ENCODE results near the gene PCDHGB6.
"Not testable (repeated sequence)": the region's sequence is repeated elsewhere in the genome, so short reads cannot be mapped to it uniquely, and the experiment has no call there.

PCDHGB6 gene

DNA sequence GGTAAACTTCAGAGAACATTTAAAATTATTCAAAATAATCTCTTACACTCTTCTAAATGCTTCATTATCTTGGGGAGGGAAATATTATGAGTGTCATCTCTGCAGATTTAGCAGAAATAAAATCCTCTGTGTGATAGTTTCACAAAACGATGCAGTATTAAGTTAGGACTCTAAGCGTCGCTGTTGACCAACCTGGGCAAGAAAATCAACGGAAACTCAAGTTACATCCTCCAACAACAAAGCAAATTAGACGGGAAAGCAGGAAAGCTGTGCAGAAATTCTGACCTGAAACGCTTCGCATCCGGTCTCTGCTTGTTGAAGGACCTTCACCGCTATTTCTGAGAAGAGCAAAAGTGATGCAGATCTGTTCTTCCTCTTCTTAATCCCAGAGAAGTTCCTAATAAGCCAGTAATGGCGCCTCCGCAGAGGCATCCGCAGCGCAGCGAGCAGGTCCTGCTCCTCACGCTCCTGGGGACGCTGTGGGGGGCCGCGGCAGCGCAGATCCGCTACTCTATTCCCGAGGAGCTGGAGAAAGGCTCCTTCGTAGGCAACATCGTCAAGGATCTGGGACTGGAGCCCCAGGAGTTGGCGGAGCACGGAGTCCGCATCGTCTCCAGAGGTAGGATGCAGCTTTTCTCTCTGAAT lies 34.0 kb upstream of the PCDHGB6 start, which contains the start of gene PCDHGA6:
TSS of gene PCDHGA6 (plus strand) at position 219 of the 645 bp plus-strand sequence. CDS start at position 412, 193 bp downstream.
- no peak within 1 kb of the TSS for H3K4me3 ChIP-seq (ENCODE audit: insufficient read depth, low read depth, low read length, poor library complexity, severe bottlenecking)
- H3K9me3 ChIP-seq (ENCODE audit: control insufficient read depth, low read length), result peaks cover 5% of the 10 kb centered on the region
- peaks cover 6% of the 10 kb centered on the region for H3K27me3 ChIP-seq (replicated peaks; ENCODE audit: control insufficient read depth, insufficient read depth, low read length, poor library complexity, severe bottlenecking)

DNA sequence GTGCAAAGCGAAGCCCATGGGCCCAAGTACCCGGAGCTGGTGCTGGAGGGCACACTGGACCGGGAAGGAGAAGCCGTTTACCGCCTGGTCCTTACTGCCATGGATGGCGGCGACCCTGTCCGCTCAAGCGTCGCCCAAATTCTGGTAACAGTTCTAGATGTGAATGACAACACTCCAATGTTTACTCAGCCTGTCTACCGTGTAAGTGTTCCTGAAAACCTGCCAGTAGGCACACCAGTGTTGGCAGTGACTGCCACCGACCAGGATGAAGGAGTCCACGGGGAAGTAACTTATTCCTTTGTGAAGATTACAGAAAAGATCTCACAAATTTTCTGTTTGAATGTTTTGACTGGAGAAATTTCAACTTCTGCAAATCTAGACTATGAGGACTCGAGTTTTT lies 33.2 kb upstream of the PCDHGB6 start:
- no peak overlapping the region for H3K4me3 ChIP-seq (ENCODE audit: insufficient read depth, low read depth, low read length, poor library complexity, severe bottlenecking)
- peaks cover 5% of the 10 kb centered on the region for H3K9me3 ChIP-seq (ENCODE audit: control insufficient read depth, low read length)
- H3K27ac ChIP-seq (ENCODE audit: insufficient read depth, low read length, poor library complexity, severe bottlenecking), result no peak overlapping the region
- H3K36me3 ChIP-seq (ENCODE audit: control insufficient read depth, insufficient read depth, low read length), result no peaks in the 10 kb centered on the region
- no peaks in the 10 kb centered on the region for H3K4me1 ChIP-seq (ENCODE audit: control insufficient read depth, insufficient read depth, low read length, poor library complexity, severe bottlenecking)
- peaks cover 3% of the 10 kb centered on the region for H3K27me3 ChIP-seq (replicated peaks; ENCODE audit: control insufficient read depth, insufficient read depth, low read length, poor library complexity, severe bottlenecking)
- DNase-seq, result no peak

More for the DNA sequence above, 34.0 kb upstream of the PCDHGB6 start, which contains the start of gene PCDHGA6:
- H3K4me1 ChIP-seq (ENCODE audit: control insufficient read depth, insufficient read depth, low read length, poor library complexity, severe bottlenecking), result no peaks in the 10 kb centered on the region
- no peak for DNase-seq
- H3K36me3 ChIP-seq (ENCODE audit: control insufficient read depth, insufficient read depth, low read length), result no peaks in the 10 kb centered on the region
- no peak within 1 kb of the TSS for H3K27ac ChIP-seq (ENCODE audit: insufficient read depth, low read length, poor library complexity, severe bottlenecking)

DNA sequence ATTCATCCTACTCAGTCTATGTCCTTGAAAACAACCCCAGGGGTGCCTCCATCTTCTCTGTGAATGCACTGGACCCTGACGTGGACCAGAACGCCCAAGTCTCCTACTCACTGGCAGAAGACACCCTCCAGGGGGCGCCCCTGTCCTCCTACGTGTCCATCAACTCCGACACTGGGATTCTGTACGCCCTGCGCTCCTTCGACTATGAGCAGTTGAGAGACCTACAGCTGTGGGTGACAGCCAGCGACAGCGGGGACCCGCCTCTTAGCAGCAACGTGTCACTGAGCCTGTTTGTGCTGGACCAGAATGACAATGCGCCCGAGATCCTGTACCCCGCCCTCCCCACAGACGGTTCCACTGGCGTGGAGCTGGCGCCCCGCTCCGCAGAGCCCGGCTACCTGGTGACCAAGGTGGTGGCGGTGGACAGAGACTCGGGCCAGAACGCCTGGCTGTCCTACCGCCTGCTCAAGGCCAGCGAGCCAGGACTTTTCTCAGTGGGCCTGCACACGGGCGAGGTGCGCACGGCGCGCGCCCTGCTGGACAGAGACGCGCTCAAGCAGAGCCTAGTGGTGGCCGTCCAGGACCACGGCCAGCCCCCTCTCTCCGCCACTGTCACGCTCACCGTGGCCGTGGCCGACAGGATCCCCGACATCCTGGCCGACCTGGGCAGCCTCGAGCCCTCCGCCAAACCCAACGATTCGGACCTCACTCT lies 32.2 kb upstream of the PCDHGB6 start:
- not testable (repeated sequence) for H3K27ac ChIP-seq (ENCODE audit: insufficient read depth, low read length, poor library complexity, severe bottlenecking); H3K27me3 ChIP-seq (replicated peaks; ENCODE audit: control insufficient read depth, insufficient read depth, low read length, poor library complexity, severe bottlenecking); DNase-seq; H3K4me3 ChIP-seq (ENCODE audit: insufficient read depth, low read depth, low read length, poor library complexity, severe bottlenecking); H3K9me3 ChIP-seq (ENCODE audit: control insufficient read depth, low read length); H3K36me3 ChIP-seq (ENCODE audit: control insufficient read depth, insufficient read depth, low read length); H3K4me1 ChIP-seq (ENCODE audit: control insufficient read depth, insufficient read depth, low read length, poor library complexity, severe bottlenecking)

DNA sequence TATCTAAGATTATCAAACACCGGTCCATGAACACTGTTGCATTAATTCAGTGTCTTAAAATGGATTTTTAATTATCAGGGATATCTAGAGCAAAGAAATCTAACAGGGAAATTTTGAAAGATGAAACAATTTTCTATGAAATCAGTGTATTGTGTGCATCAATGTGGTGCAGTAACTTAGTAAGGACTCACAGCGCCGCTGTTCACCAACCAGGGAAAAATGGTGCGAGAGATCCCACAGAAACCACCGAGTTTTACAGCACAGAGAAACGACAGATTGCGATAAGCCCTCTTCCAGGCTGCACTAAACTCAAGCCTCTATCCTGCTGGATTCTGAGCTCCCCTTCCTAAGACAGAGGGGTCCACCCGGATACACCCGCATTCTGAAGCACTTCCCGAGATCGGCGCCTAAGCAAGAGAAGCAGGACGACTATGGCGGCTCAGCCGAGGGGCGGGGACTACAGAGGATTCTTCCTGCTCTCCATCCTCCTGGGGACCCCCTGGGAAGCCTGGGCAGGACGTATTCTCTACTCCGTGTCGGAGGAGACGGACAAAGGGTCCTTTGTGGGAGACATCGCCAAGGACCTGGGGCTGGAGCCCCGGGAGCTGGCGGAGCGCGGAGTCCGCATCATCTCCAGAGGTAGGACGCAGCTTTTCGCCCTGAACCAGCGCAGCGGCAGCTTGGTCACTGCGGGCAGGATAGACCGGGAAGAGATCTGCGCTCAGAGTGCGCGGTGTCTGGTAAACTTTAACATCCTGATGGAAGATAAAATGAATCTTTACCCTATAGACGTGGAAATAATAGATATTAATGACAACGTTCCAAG lies 25.1 kb upstream of the PCDHGB6 start, which contains the start of gene PCDHGA7:
TSS of gene PCDHGA7 (plus strand) at position 274 of the 826 bp plus-strand sequence. CDS start at position 432, 158 bp downstream.
- no peak for DNase-seq
- peak within 1 kb of the TSS; percentile 17 for H3K4me3 ChIP-seq (ENCODE audit: insufficient read depth, low read depth, low read length, poor library complexity, severe bottlenecking)
- H3K27me3 ChIP-seq (replicated peaks; ENCODE audit: control insufficient read depth, insufficient read depth, low read length, poor library complexity, severe bottlenecking), result peaks cover 8% of the 10 kb centered on the region
- no peaks in the 10 kb centered on the region for H3K4me1 ChIP-seq (ENCODE audit: control insufficient read depth, insufficient read depth, low read length, poor library complexity, severe bottlenecking)
- H3K36me3 ChIP-seq (ENCODE audit: control insufficient read depth, insufficient read depth, low read length), result no peaks in the 10 kb centered on the region
- no peaks in the 10 kb centered on the region for H3K9me3 ChIP-seq (ENCODE audit: control insufficient read depth, low read length)
- no peak within 1 kb of the TSS for H3K27ac ChIP-seq (ENCODE audit: insufficient read depth, low read length, poor library complexity, severe bottlenecking)

DNA sequence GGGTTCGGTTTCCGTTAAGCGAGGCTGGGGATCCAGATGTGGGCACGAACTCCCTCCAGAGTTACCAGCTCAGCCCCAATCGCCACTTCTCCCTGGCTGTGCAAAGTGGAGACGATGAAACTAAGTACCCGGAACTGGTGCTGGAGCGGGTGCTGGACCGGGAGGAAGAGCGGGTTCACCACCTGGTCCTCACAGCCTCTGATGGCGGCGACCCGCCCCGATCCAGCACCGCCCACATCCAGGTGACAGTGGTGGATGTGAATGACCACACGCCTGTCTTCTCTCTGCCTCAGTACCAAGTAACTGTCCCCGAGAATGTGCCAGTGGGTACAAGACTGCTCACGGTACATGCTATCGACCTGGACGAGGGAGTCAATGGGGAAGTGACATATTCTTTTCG lies 24.5 kb upstream of the PCDHGB6 start:
- Histone ChIP-seq H3K9me3 (ENCODE audit: control insufficient read depth, low read length) (no peaks in the 10 kb centered on the region), H3K4me3 (ENCODE audit: insufficient read depth, low read depth, low read length, poor library complexity, severe bottlenecking) (no peak overlapping the region), H3K27me3 (replicated peaks; ENCODE audit: control insufficient read depth, insufficient read depth, low read length, poor library complexity, severe bottlenecking) (peaks cover 8% of the 10 kb centered on the region), H3K27ac (ENCODE audit: insufficient read depth, low read length, poor library complexity, severe bottlenecking) (no peak overlapping the region), H3K36me3 (ENCODE audit: control insufficient read depth, insufficient read depth, low read length) (no peaks in the 10 kb centered on the region), H3K4me1 (ENCODE audit: control insufficient read depth, insufficient read depth, low read length, poor library complexity, severe bottlenecking) (no peaks in the 10 kb centered on the region)
- DNase-seq, result no peak

DNA sequence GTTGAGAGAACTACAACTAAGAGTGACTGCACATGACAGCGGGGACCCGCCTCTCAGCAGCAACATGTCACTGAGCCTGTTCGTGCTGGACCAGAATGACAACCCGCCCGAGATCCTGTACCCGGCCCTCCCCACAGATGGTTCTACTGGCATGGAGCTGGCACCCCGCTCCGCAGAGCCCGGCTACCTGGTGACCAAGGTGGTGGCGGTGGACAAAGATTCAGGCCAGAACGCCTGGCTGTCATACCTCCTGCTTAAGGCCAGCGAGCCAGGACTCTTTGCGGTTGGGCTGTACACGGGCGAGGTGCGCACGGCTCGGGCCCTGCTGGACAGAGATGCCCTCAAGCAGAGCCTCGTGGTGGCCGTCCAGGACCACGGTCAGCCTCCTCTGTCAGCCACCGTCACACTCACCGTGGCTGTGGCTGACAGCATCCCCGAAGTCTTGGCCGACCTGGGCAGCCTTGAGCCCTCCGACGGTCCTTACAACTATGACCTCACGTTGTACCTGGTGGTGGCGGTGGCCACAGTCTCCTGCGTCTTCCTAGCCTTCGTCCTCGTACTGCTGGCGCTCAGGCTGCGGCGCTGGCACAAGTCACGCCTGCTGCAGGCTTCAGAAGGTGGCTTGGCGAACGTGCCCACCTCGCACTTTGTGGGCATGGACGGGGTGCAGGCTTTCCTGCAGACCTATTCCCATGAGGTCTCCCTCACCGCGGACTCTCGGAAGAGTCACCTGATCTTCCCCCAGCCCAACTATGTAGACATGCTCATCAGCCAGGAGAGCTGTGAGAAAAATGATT lies 23.2 kb upstream of the PCDHGB6 start:
- H3K27me3 ChIP-seq (replicated peaks; ENCODE audit: control insufficient read depth, insufficient read depth, low read length, poor library complexity, severe bottlenecking), result peaks cover 8% of the 10 kb centered on the region
- H3K9me3 ChIP-seq (ENCODE audit: control insufficient read depth, low read length), result peaks cover 9% of the 10 kb centered on the region

DNA sequence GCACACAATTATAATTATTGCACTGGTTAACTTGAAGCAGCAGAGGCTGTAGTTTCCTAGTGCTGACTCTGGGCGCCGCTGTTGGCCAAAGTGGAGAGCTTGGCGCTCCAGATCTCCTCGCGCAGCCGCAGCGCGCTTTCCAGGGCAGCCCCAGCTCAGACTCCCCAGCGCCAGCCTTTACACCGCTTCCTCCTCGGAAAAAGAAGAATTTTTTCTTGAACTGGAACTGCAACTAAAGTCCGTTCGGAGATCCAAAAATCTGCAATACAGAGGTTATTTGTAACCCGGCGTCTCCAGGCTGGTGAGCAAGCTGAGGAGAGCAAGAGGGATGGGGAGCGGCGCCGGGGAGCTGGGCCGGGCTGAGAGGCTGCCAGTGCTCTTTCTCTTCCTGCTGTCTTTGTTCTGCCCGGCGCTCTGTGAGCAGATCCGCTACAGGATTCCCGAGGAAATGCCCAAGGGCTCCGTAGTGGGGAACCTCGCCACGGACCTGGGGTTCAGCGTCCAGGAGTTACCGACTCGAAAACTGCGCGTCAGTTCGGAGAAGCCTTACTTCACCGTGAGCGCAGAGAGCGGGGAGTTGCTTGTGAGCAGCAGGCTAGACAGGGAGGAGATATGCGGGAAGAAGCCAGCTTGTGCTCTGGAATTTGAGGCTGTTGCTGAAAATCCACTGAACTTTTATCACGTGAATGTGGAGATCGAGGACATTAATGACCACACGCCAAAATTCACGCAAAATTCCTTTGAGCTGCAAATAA lies 20.1 kb upstream of the PCDHGB6 start, which contains the start of gene PCDHGB4:
TSS of gene PCDHGB4 (plus strand) at position 142 of the 755 bp plus-strand sequence. CDS start at position 329, 187 bp downstream.
- H3K9me3 ChIP-seq (ENCODE audit: control insufficient read depth, low read length); H3K27me3 ChIP-seq (replicated peaks; ENCODE audit: control insufficient read depth, insufficient read depth, low read length, poor library complexity, severe bottlenecking): not testable (repeated sequence)

More for the DNA sequence above, 23.2 kb upstream of the PCDHGB6 start:
- H3K4me1 ChIP-seq (ENCODE audit: control insufficient read depth, insufficient read depth, low read length, poor library complexity, severe bottlenecking), result no peaks in the 10 kb centered on the region
- H3K27ac ChIP-seq (ENCODE audit: insufficient read depth, low read length, poor library complexity, severe bottlenecking), result no peak overlapping the region
- no peak for DNase-seq
- H3K4me3 ChIP-seq (ENCODE audit: insufficient read depth, low read depth, low read length, poor library complexity, severe bottlenecking), result no peak overlapping the region
- no peaks in the 10 kb centered on the region for H3K36me3 ChIP-seq (ENCODE audit: control insufficient read depth, insufficient read depth, low read length)

DNA sequence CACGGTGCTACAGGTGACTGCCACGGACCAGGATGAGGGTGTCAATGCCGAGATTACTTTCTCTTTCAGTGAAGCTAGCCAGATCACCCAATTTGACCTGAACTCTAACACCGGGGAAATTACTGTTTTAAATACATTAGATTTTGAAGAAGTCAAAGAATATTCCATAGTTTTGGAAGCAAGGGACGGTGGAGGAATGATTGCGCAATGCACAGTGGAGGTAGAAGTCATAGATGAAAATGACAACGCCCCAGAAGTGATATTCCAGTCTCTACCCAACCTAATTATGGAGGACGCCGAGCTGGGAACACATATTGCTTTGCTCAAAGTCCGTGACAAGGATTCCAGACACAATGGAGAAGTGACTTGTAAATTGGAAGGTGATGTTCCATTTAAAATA lies 19.2 kb upstream of the PCDHGB6 start:
- no peaks in the 10 kb centered on the region for H3K36me3 ChIP-seq (ENCODE audit: control insufficient read depth, insufficient read depth, low read length)
- no peak overlapping the region for H3K27ac ChIP-seq (ENCODE audit: insufficient read depth, low read length, poor library complexity, severe bottlenecking)
- H3K9me3 ChIP-seq (ENCODE audit: control insufficient read depth, low read length), result peaks cover 9% of the 10 kb centered on the region
- no peak overlapping the region for H3K4me3 ChIP-seq (ENCODE audit: insufficient read depth, low read depth, low read length, poor library complexity, severe bottlenecking)
- no peak for DNase-seq
- H3K4me1 ChIP-seq (ENCODE audit: control insufficient read depth, insufficient read depth, low read length, poor library complexity, severe bottlenecking), result no peaks in the 10 kb centered on the region
- H3K27me3 ChIP-seq (replicated peaks; ENCODE audit: control insufficient read depth, insufficient read depth, low read length, poor library complexity, severe bottlenecking), result peaks cover 8% of the 10 kb centered on the region

More for the DNA sequence above, 20.1 kb upstream of the PCDHGB6 start, which contains the start of gene PCDHGB4:
- H3K27ac ChIP-seq (ENCODE audit: insufficient read depth, low read length, poor library complexity, severe bottlenecking); H3K4me1 ChIP-seq (ENCODE audit: control insufficient read depth, insufficient read depth, low read length, poor library complexity, severe bottlenecking); H3K36me3 ChIP-seq (ENCODE audit: control insufficient read depth, insufficient read depth, low read length); H3K4me3 ChIP-seq (ENCODE audit: insufficient read depth, low read depth, low read length, poor library complexity, severe bottlenecking); DNase-seq: not testable (repeated sequence)

All from effector memory CD4-positive, alpha-beta T cell (primary cell).